GM19372 (cell line): ENCODE measurements around the gene ATL2.
"Not testable (repeated sequence)": the region's sequence is repeated elsewhere in the genome, so short reads cannot be mapped to it uniquely, and the experiment has no call there.

Experiments
- ATAC-seq: cut with Tn5 transposase; IDR thresholded peaks from one replicate; pipeline ENCODE4 v1.9.1; 2021; ENCODE audit warnings: mild to moderate bottlenecking, low read depth, moderate library complexity; ENCODE audit not compliant: unreplicated experiment

ATL2 gene

GRCh38 chr2:38278117-38278438, 99.0 kb downstream of the ATL2 start:
- ATAC-seq, result not testable (repeated sequence)

DNA sequence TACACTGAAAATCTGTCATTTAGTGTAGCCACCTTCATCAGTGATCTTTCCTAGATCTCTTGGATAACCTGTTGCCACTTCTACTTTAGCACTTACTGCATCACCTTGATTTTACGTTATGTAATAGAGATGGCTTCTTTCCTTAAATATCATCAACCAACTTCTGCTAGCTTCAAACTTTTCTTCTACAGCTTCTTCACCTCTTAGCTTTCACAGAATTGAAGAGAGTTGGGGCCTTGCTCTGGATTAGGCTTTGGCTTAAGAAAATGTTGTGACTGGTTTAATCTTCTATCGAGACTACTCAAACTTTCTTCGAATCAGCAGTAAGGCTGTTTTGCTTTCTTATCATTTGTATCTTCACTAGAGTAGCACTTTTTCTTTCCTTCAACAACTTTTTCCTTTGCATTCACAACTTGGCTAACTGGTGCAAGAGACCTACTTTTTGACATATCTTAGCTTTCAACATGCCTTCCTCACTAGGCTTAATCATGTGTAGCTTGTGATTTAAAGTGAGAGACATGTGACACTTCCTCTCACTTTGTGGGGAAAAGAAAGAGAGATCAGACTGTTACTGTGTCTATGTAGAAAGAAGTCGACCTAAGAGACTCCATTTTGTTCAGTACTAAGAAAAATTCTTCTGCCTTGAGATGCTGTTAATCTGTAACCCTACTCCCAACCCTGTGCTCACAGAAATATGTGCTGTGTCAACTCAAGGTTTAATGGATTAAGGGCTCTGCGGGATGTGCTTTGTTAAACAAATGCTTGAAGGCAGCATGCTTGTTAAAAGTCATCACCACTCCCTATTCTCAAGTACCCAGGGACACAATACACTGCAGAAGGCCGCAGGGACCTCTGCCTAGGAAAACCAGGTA, 99.6 kb downstream of the ATL2 start:
- no peak for ATAC-seq

- no peak for ATAC-seq
Measured at GRCh38 chr2:38274286-38275276, 102.5 kb downstream of the ATL2 start.

GRCh38 chr2:38271697-38272096, 105.4 kb downstream of the ATL2 start:
- no peak for ATAC-seq

DNA sequence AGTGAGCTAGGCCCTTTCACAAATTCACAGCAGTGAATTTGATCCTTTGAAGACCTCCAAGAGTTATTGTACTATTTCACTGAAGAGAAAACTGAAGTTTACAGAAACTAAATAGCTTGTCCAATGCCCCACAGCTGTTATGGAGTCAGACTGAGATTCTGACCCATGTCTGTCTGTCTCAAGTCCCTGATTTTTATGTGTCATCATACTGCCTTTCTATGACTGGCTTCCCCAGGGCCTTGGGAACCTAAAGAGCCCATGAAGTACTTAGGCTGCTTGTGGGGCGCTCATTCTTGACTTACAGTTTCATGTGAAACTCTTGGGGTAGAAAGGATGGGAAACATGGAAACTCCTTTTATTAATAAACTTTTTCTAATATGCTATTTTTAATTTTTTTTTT, 107.7 kb downstream of the ATL2 start:
- no peak for ATAC-seq

- no peak for ATAC-seq
Measured at GRCh38 chr2:38268691-38269327, 108.3 kb downstream of the ATL2 start.

DNA sequence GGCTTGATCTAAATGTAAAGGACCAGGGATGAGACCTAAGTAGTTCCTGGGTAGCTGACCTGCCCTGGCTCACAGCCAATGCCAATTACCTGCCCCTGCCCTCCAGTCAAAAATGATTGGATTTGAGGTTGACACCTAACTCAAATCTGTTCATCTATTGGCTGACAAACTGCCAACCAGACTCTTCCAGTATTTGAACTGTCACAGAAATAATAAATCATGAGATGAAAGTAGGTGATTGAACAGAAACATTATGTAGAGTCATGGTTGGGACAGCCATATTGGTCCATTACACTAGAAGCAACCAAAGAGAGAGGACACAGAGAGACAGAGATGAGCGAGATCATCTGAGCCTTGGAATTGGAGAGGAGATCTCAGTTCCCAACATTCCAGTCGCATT, 109.1 kb downstream of the ATL2 start:
- no peak for ATAC-seq

DNA sequence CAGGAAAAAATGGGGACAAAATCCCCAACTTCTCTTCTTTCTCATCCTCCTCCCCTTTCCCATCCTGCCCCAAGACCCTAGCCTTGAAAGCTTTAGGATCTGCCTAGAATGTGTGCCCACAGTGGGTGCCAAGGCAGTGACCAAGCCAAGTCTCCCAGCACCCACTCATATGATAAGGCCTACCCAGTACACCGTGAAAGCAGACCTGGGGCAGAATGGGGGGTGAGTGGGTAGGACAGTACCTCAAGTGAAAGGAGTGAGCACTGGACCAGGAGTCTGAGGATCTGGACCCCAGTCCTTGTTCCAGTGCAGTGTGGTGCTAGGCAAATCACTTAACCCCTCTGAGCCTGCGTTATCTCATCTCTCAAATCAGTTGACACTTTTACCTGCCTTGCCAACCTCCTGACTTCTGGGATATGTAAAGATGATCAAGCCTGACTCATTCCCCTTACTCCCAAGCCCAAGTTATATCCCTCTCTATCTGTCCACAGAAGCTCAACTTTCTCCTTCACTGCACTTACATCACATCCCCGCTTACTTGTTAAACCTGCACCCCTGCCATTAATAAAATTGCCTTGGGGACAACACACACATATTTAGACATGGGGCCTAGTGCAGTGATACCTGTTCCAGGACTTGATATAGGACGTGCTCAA, 109.7 kb downstream of the ATL2 start:
- no peak for ATAC-seq

DNA sequence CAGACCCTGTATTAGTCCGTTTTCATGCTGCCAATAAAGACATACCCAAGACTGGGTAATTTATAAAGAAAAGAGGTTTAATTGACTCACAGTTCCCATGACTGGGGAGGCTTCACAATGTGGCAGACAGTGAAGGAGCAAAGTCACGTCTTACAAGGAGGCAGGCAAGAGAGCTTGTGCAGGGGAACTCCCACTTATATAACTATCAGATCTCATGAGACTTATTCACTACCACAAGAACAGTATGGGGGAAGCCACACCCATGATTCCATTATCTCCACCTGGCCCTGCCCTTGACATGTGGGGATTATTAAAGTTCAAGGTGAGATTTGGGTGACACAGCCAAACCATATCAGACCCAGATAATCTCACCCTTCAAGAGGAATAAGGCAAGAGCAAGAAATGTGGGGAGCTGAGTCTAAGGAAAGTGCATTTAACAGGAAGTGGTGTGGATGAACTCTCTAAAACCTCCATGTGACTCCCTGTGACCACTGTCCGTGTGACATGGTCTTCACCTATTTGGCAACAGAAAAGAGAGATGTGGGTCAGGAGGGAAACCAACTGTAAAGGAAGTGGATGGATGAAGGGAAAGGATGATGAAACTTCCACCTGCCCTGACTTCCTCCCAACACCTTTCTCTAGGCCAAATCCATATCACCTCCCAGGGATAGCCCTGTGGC, 110.6 kb downstream of the ATL2 start:
- no peak for ATAC-seq

DNA sequence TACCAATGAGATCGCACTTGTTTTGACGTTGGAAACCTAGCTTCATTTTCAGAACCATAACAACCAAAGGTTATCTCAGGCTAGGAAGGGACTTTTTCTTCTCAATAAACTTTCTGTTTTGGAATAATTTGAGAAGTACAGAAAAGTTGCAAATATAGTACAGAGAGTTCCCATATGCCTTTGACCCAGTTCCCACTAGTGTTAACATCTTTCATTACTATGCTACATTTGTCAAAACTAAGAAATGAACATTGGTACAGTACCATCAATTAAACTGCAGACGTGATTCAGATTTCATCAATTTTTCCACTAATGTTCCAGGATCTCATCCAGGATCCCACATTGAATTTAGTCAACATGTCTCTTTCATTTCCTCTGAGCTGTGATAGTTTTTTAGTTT, 111.6 kb downstream of the ATL2 start:
- no peak for ATAC-seq

GRCh38 chr2:38264396-38265221, 112.5 kb downstream of the ATL2 start:
- ATAC-seq, result no peak

- ATAC-seq, result no peak
Measured at GRCh38 chr2:38263293-38263692, 113.8 kb downstream of the ATL2 start.

DNA sequence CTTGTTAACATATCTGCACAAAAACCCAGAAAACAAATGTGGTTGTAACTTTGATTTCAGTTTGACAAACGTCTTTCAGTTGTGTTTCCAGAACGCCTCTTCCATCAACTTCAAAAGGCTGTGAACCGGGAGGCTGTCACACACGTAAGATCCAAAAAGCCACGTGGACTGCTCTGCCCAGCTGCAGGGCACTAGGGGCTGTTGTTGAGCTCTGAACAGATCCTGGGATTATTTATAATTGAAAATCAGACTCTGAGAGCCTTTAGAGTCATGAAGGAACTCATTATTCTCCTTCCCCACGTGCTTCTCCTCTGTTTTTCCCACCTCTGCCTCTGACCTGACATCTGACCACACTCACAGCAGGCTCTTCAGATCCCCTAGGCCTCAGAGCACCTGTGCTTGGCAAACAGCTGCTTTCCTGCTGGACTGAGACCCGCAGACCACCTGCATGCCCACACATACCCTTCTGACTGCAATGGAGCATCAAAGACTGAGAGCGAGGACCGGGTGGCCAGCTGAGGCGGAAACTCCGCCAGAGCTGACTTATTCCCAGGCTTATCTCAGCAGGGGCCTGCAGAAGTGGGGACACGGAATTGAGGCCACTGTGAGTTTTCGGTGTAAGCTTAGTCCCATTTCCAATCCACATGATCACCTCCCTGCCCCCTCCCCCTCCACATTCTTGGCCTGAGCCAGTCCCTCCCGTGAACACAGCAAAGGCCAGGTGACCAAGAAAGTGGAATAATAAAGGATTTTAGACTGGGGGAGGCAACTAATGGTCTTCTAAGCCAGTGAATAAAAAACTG, 114.8 kb downstream of the ATL2 start:
- no peak for ATAC-seq

- ATAC-seq, result no peak
Measured at GRCh38 chr2:38261569-38262068, 115.5 kb downstream of the ATL2 start.

DNA sequence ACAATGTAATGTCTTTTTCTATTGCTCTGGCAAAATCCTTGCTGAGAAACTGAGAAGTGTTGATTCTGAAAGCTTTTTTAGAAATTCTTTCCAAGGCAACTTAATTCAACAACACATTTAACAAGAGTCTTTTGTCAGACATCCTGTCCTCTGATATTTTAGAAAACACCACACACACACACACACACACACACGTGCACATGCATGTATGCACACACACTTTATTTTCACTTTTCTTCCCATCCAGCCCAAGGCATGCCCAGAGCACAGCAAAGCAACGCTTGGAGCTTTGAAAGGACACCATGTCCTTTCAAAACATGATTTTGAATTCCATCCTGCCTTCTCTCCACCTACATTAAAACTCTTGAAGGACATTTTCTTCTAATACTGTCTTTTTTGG, 116.1 kb downstream of the ATL2 start:
- ATAC-seq, result no peak

DNA sequence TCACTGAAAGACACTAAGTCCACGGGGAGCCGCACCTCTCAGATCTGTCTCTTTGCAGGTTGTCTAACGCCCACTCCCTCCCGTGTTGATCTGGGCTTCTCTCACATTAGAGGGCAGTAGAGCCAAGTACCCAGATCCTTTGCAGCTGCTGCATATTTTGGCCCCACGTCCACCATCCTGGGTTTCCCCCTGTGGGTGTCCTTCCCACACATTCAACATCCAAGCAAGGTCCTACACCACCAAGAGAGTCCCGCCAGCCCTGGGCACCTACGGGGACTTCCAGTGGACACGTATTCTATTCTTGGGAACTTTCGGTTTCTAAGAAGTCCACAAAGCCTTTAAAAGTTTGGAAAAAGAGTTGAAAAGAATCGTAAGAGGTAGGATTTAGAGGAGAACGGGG, 116.6 kb downstream of the ATL2 start:
- ATAC-seq, result no peak

GRCh38 chr2:38259311-38259710, 117.8 kb downstream of the ATL2 start:
- ATAC-seq, result no peak

- not testable (repeated sequence) for ATAC-seq
Measured at GRCh38 chr2:38257680-38258079, 119.4 kb downstream of the ATL2 start.
